H1 (cell line): ENCODE measurements around the gene TNS3. TPM values are rescaled to one million over a fixed set of nuclear protein-coding genes. Genes with fewer than 3 reads are reported as not detected.

Experiments
- CTCF ChIA-PET: fragments of 300-600 bp; sonication (Branson Sonifier 250); formaldehyde crosslinking; loops from one replicate; lab custom pipeline; 2021; ENCODE audit not compliant: partially characterized antibody; lab: Charles Lee
- POLR2A ChIA-PET: fragments of 300-600 bp; sonication (Branson Sonifier 250); formaldehyde crosslinking; loops from one replicate; lab custom pipeline; 2021; ENCODE audit warnings: inconsistent platforms; ENCODE audit not compliant: partially characterized antibody; lab: Charles Lee
- DNase-seq, 2 experiments: peaks; one replicate each; pipeline versions ENCODE4 v3.0.0 to v3.0.0-alpha.2; 2010 to 2022; ENCODE audit warnings: low spot score in 2 of 2, low read depth in 1 of 2, mixed read lengths in 1 of 2
- FAIRE-seq: peaks from 2 replicates; lab custom pipeline; 2011; peaks lifted over from hg19 to GRCh38; lab: Jason Lieb, UNC
- H2AFZ ChIP-seq: 2 replicates; pipeline ENCODE4 v1.8.1; 2012; ENCODE audit warnings: low read length, inconsistent platforms
- H2AK5ac ChIP-seq: 2 replicates; pipeline ENCODE4 v1.6.1; 2013; ENCODE audit warnings: low read depth, low read length
- H2BK120ac ChIP-seq: replicated peaks from 2 replicates; pipeline ENCODE3; 2013; ENCODE audit warnings: low read depth, low read length, inconsistent platforms
- H2BK12ac ChIP-seq: 2 replicates; pipeline ENCODE4 v1.6.1; 2013; ENCODE audit warnings: low read depth, low read length
- H2BK15ac ChIP-seq: 2 replicates; pipeline ENCODE4 v1.6.1; 2013; ENCODE audit warnings: low read length
- H2BK20ac ChIP-seq: 2 replicates; pipeline ENCODE4 v1.6.1; 2013; ENCODE audit warnings: low read length
- H2BK5ac ChIP-seq: 2 replicates; pipeline ENCODE4 v1.6.1; 2013; ENCODE audit warnings: low read depth, low read length
- H3K14ac ChIP-seq: 2 replicates; pipeline ENCODE4 v1.6.1; 2013; ENCODE audit warnings: inconsistent platforms; ENCODE audit not compliant: insufficient read length
- H3K18ac ChIP-seq: 2 replicates; pipeline ENCODE4 v1.6.1; 2013; ENCODE audit warnings: low read length; ENCODE audit errors: extremely low read depth
- H3K23ac ChIP-seq: 2 replicates; pipeline ENCODE4 v1.6.1; 2013; ENCODE audit warnings: inconsistent platforms; ENCODE audit not compliant: insufficient read length
- H3K23me2 ChIP-seq: 2 replicates; pipeline ENCODE4 v1.6.1; 2013; ENCODE audit warnings: low read depth, low read length
- H3K27ac ChIP-seq: 2 replicates; pipeline ENCODE4 v1.6.1; 2011; ENCODE audit warnings: low read depth, low read length, inconsistent platforms
- H3K27me3 ChIP-seq, 4 experiments: replicated peaks in 1 of 4; 1 replicate in 1 of 4; 2 replicates in 3 of 4; pipeline versions ENCODE4 v1.6.1 to v1.8.1; 2011 to 2013; ENCODE audit warnings: low read length in 3 of 4, mild to moderate bottlenecking in 3 of 4, inconsistent platforms in 2 of 4, mixed read lengths in 2 of 4, moderate library complexity in 1 of 4; ENCODE audit not compliant: control insufficient read depth in 3 of 4, insufficient read depth in 3 of 4; ENCODE audit errors: extremely low read depth in 1 of 4
- H3K36me3 ChIP-seq, 4 experiments: 2 replicates each; pipeline versions ENCODE4 v1.6.1 to v1.8.1; 2011 to 2013; ENCODE audit warnings: mild to moderate bottlenecking in 4 of 4, low read length in 3 of 4, moderate library complexity in 2 of 4, control low read depth in 1 of 4, inconsistent platforms in 1 of 4; ENCODE audit not compliant: insufficient read depth in 4 of 4, control insufficient read depth in 2 of 4
- H3K4ac ChIP-seq: replicated peaks from 2 replicates; pipeline ENCODE3; 2013; ENCODE audit warnings: low read length, low read depth, mixed read lengths, inconsistent platforms; ENCODE audit not compliant: insufficient read length
- H3K4me1 ChIP-seq, 4 experiments: replicated peaks in 1 of 4; 1 replicate in 1 of 4; 2 replicates in 3 of 4; pipeline versions ENCODE4 v1.6.1 to v1.8.1; 2011 to 2013; ENCODE audit warnings: low read length in 3 of 4, inconsistent platforms in 2 of 4, mixed read lengths in 1 of 4; ENCODE audit not compliant: insufficient read depth in 4 of 4, control insufficient read depth in 3 of 4
- H3K4me2 ChIP-seq, 2 experiments: 2 replicates each; pipeline versions ENCODE4 v1.6.1 to v1.8.1; 2011 to 2013; ENCODE audit warnings: low read depth in 2 of 2, low read length in 2 of 2, control low read depth in 1 of 2, inconsistent platforms in 1 of 2, mild to moderate bottlenecking in 1 of 2; ENCODE audit not compliant: insufficient read depth in 1 of 2
- H3K4me3 ChIP-seq, 4 experiments: fragments of 200-600, 300-600 bp in 1 of 4; sonication (generic), shearing (Covaris generic), sonication (Bioruptor Twin) in 1 of 4; 2 replicates each; pipeline versions ENCODE4 v1.5.1 to v1.8.1; 2011 to 2016; ENCODE audit warnings: low read length in 4 of 4, low read depth in 3 of 4, control low read depth in 2 of 4, inconsistent platforms in 2 of 4, mild to moderate bottlenecking in 2 of 4, mixed read lengths in 1 of 4, moderate library complexity in 1 of 4; ENCODE audit not compliant: insufficient read depth in 2 of 4; ENCODE audit errors: extremely low read depth in 1 of 4
- H3K56ac ChIP-seq: replicated peaks from 2 replicates; pipeline ENCODE3; 2013; ENCODE audit warnings: low read depth, mild to moderate bottlenecking, mixed read lengths, low read length, inconsistent platforms; ENCODE audit not compliant: insufficient read length
- H3K79me1 ChIP-seq: 2 replicates; pipeline ENCODE4 v1.6.1; 2013; ENCODE audit warnings: low read depth, low read length, control low read depth
- H3K79me2 ChIP-seq, 2 experiments: 2 replicates each; pipeline versions ENCODE4 v1.6.1 to v1.8.1; 2012 to 2013; ENCODE audit warnings: low read length in 2 of 2, mild to moderate bottlenecking in 2 of 2, inconsistent platforms in 1 of 2; ENCODE audit not compliant: insufficient read depth in 2 of 2, control insufficient read depth in 1 of 2
- H3K9ac ChIP-seq, 4 experiments: replicated peaks in 1 of 4; 1 replicate in 1 of 4; 2 replicates in 3 of 4; pipeline versions ENCODE4 v1.6.1 to v1.8.1; 2011 to 2013; ENCODE audit warnings: low read depth in 3 of 4, low read length in 3 of 4, control low read depth in 2 of 4, mild to moderate bottlenecking in 2 of 4, moderate library complexity in 2 of 4, inconsistent platforms in 1 of 4; ENCODE audit errors: extremely low read depth in 1 of 4
- H3K9me3 ChIP-seq, 2 experiments: 2 replicates each; pipeline versions ENCODE4 v1.6.1 to v1.8.1; 2012 to 2013; ENCODE audit warnings: mild to moderate bottlenecking in 2 of 2, moderate library complexity in 2 of 2, control low read depth in 1 of 2, inconsistent platforms in 1 of 2, low read depth in 1 of 2, low read length in 1 of 2, mixed read lengths in 1 of 2; ENCODE audit not compliant: insufficient read depth in 2 of 2
- H4K20me1 ChIP-seq, 2 experiments: replicated peaks in 1 of 2; 2 replicates each; pipeline versions ENCODE3 to v1.8.1; 2011 to 2013; ENCODE audit warnings: inconsistent platforms in 2 of 2, low read length in 2 of 2, mild to moderate bottlenecking in 1 of 2; ENCODE audit not compliant: insufficient read depth in 2 of 2, control insufficient read depth in 1 of 2
- H4K5ac ChIP-seq: 2 replicates; pipeline ENCODE4 v1.6.1; 2013; ENCODE audit warnings: low read length, low read depth, mixed read lengths, inconsistent platforms; ENCODE audit not compliant: insufficient read length
- H4K8ac ChIP-seq: 2 replicates; pipeline ENCODE4 v1.8.0; 2013; ENCODE audit warnings: mild to moderate bottlenecking, moderate library complexity, low read length, inconsistent platforms; ENCODE audit not compliant: insufficient read depth; ENCODE audit errors: extremely low read depth
- H4K91ac ChIP-seq: replicated peaks from 2 replicates; pipeline ENCODE3; 2013; ENCODE audit warnings: low read length, mixed read lengths, inconsistent platforms; ENCODE audit not compliant: insufficient read length
- BRCA1 ChIP-seq: IDR thresholded peaks from 2 replicates; pipeline ENCODE4 v1.6.1; 2012; ENCODE audit warnings: low read depth, low read length, improper control_type of control experiment
- CEBPB ChIP-seq: IDR thresholded peaks from 2 replicates; pipeline ENCODE4 v1.6.1; 2012; ENCODE audit warnings: low read depth, low read length
- CTBP2 ChIP-seq: IDR thresholded peaks from 2 replicates; pipeline ENCODE4 v1.7.0; 2011; ENCODE audit warnings: borderline replicate concordance, mild to moderate bottlenecking, moderate library complexity, mixed read lengths, low read length; ENCODE audit not compliant: insufficient read depth, insufficient read length
- EP300 ChIP-seq, 2 experiments: IDR thresholded peaks; 1 replicate in 1 of 2; 2 replicates in 1 of 2; pipeline ENCODE4 v1.6.1; 2011 to 2012; ENCODE audit warnings: low read depth in 2 of 2, low read length in 2 of 2, mild to moderate bottlenecking in 2 of 2, borderline replicate concordance in 1 of 2, inconsistent platforms in 1 of 2, moderate library complexity in 1 of 2
- EZH2 ChIP-seq: fragments of 200-600 bp; sonication (generic); IDR thresholded peaks from 2 replicates; pipeline ENCODE4 v1.7.1; 2012; ENCODE audit warnings: low read depth, mild to moderate bottlenecking, moderate library complexity, low read length, inconsistent platforms; ENCODE audit not compliant: severe bottlenecking
- POU5F1 ChIP-seq: IDR thresholded peaks from 2 replicates; pipeline ENCODE4 v1.6.1; 2011; ENCODE audit warnings: low read depth, mild to moderate bottlenecking, low read length, moderate library complexity
- TEAD4 ChIP-seq: IDR thresholded peaks from 2 replicates; pipeline ENCODE4 v1.6.1; 2012; ENCODE audit warnings: low read depth, low read length, inconsistent platforms, mixed read lengths
- WGBS, 2 experiments: shearing (Covaris generic) in 1 of 2; methylation state at CpG; one replicate each; pipeline versions ENCODE4 v1.1.6 to v1.1.7; 2013 to 2015; ENCODE audit warnings: low lambda C conversion rate in 2 of 2, mixed read lengths in 2 of 2, inconsistent platforms in 1 of 2, low coverage in 1 of 2, missing lambda C conversion rate in 1 of 2; ENCODE audit not compliant: insufficient replicate concordance in 2 of 2, insufficient coverage in 1 of 2, insufficient read length in 1 of 2; ENCODE audit errors: extremely low coverage in 1 of 2, missing lambda C conversion rate in 1 of 2; 5-methylcytosine and 5-hydroxymethylcytosine counted together
- polyA plus RNA-seq, 7 experiments: library from polyadenylated mRNA; depleted of rRNA in 3 of 7; stranded (reverse) in 5 of 7; unstranded in 2 of 7; fragments of >200 nt in 5 of 7; fragments of 200-250 nt in 2 of 7; gene quantifications; 1 replicate in 5 of 7; 2 replicates in 1 of 7; 4 replicates in 1 of 7; pipeline versions ENCODE4 v1.2.1 to v1.2.3, GENCODE V29; 2011 to 2013; ENCODE audit warnings: missing spikeins in 2 of 7, mixed read lengths in 2 of 7
- total RNA-seq: library from RNA; stranded (reverse); fragmentation: NEBNext Ultra II Directional; extraction: Animal tissue kit (Norgen Biotek cat#: 25700); gene quantifications from 2 replicates; pipeline ENCODE4 v1.2.1, GENCODE V29; 2021
- TF ChIP-seq, protein P1 (sequence below), 3 experiments: IDR thresholded peaks; 1 replicate in 2 of 3; 2 replicates in 1 of 3; pipeline versions ENCODE4 v1.5.1 to v1.6.1; 2011; ENCODE audit warnings: low read length in 3 of 3, mild to moderate bottlenecking in 3 of 3, inconsistent platforms in 2 of 3, low read depth in 1 of 3, moderate library complexity in 1 of 3; ENCODE audit not compliant: insufficient read depth in 1 of 3; ENCODE audit errors: control extremely low read depth in 1 of 3

TNS3 gene
- total and polyA plus RNA-seq, 2 of the 8 experiments (the other 6 are each of a cell fraction or from before 2014, with no cell fraction given), result 11.9 to 24.2 TPM

DNA sequence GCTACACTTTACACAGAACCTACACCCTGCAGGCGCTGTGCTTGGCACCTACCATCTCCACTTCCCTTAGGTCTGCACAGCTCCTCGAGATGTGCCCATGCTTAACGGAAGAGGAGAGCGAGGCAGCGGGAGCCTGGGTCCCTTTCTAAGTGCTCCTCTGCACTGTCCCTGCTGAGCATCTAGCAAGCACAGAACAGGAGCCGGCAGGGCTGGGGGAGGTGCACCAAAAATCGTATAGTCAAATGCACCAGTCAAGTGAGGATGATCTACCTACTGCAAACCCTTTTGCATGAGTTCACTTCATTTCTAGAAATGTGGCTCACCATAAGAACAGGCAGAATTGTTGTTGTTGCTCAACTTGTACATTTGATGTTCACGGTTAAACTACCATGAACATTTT lies 267.7 kb downstream of the TNS3 start:
- H3K27ac ChIP-seq, result no peak overlapping the region
- POLR2A ChIA-PET, result interaction anchor here (1.1 kb wide), 1 partner anchor 13 kb away, joined by 3 read pairs; no protein-coding TSS in a partner anchor
- TF ChIP-seq CTBP2 (no peak), TEAD4 (no peak), CEBPB (no peak), POU5F1 (no peak), EP300 (IDR thresholded peaks at IDR 0.05; ENCODE audit: borderline replicate concordance in 1 of 2, low read depth in 2 of 2, low read length in 2 of 2) (no peak), EZH2 (no peak), BRCA1 (no peak)
- TF ChIP-seq, protein P1, sequence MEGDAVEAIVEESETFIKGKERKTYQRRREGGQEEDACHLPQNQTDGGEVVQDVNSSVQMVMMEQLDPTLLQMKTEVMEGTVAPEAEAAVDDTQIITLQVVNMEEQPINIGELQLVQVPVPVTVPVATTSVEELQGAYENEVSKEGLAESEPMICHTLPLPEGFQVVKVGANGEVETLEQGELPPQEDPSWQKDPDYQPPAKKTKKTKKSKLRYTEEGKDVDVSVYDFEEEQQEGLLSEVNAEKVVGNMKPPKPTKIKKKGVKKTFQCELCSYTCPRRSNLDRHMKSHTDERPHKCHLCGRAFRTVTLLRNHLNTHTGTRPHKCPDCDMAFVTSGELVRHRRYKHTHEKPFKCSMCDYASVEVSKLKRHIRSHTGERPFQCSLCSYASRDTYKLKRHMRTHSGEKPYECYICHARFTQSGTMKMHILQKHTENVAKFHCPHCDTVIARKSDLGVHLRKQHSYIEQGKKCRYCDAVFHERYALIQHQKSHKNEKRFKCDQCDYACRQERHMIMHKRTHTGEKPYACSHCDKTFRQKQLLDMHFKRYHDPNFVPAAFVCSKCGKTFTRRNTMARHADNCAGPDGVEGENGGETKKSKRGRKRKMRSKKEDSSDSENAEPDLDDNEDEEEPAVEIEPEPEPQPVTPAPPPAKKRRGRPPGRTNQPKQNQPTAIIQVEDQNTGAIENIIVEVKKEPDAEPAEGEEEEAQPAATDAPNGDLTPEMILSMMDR (IDR thresholded peaks at IDR 0.05; ENCODE audit: control extremely low read depth in 1 of 3, insufficient read depth in 1 of 3, low read depth in 1 of 3, low read length in 3 of 3), result no peak

More for the DNA sequence above, 267.7 kb downstream of the TNS3 start:
- H2BK5ac ChIP-seq, result 0 out of 2 replicates have a peak overlapping the region, but pooled peaks have one; percentile 4
- H4K5ac ChIP-seq, result no peak overlapping the region
- no peaks in the 10 kb centered on the region for H3K79me2 ChIP-seq
- CTCF ChIA-PET, result interaction anchor here (0.6 to 1.7 kb wide), 4 partner anchors 11 to 48 kb away, joined by 3 to 6 read pairs (median 4); no protein-coding TSS in a partner anchor
- no peak overlapping the region for H3K9ac ChIP-seq
- no peak overlapping the region for H3K23ac ChIP-seq
- WGBS, 2 experiments, result 79% methylated on average over 8 of the region's 8 CpGs; no CpG with 5 or more reads in 1 of the 2 experiments
- H2BK120ac ChIP-seq, result no peak overlapping the region
- H4K20me1 ChIP-seq, result no peaks in the 10 kb centered on the region
- FAIRE-seq, result no peak
- H2AK5ac ChIP-seq, result 0 out of 2 replicates have a peak overlapping the region, but pooled peaks have one; percentile 56
- DNase-seq, result no peak
- H3K23me2 ChIP-seq, result no peaks in the 10 kb centered on the region
- no peaks in the 10 kb centered on the region for H3K27me3 ChIP-seq
- no peak overlapping the region for H3K4ac ChIP-seq
- H3K4me3 ChIP-seq, result no peak overlapping the region
- no peaks in the 10 kb centered on the region for H3K79me1 ChIP-seq
- no peak overlapping the region; a peak in 1 of 4 replicates for H3K4me2 ChIP-seq
- H3K9me3 ChIP-seq, result no peaks in the 10 kb centered on the region
- peaks cover 10 to 23% (median 19%) of the 10 kb centered on the region in 4 experiments for H3K4me1 ChIP-seq
- H3K18ac ChIP-seq, result no peak overlapping the region
- no peak overlapping the region for H2BK15ac ChIP-seq
- no peak overlapping the region for H3K56ac ChIP-seq
- no peak overlapping the region for H2BK20ac ChIP-seq
- H2BK12ac ChIP-seq, result 0 out of 2 replicates have a peak overlapping the region, but pooled peaks have one; percentile 29
- no peak overlapping the region for H4K8ac ChIP-seq
- no peak overlapping the region for H2AFZ ChIP-seq
- H3K36me3 ChIP-seq, result peaks cover 0 to 3% (median 0%) of the 10 kb centered on the region in 4 experiments; a peak in 1 of 8 replicates
- peak overlapping the region; percentile 58 for H4K91ac ChIP-seq
- no peak overlapping the region for H3K14ac ChIP-seq
